ENCODE data around the gene CCL22.
A peak's percentile ranks its signal among the peaks of the same experiment; 100 is the strongest.

The CCL22 gene

DNA sequence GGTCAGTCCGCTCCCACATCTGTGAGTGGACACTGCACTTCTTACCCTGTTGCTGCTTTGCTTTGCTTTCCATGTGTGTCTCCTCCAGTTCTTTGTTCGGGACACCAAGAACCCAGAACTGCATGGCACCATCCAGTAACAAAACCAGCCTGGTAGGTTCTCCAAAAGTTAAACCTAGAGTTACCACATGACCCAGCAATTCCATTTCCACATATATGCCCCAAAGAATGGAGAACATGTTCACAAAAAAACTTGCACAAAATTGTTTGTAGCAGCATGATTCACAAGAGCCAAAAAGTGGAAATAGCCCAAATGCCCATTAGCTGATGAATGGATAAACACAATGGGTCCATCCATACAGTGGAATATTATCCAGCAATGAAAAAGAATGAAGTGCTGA lies 10.3 kb upstream of the CCL22 start:
- H3K36me3 Mint-ChIP-seq (ENCODE audit: low read depth) = no peaks in the 10 kb centered on the region
- DNase-seq = no peak
- no peaks in the 10 kb centered on the region for H3K4me1 Mint-ChIP-seq
- peaks cover 6% of the 10 kb centered on the region for H3K9me3 Mint-ChIP-seq
- no peak overlapping the region for H3K4me3 Mint-ChIP-seq
- H3K27me3 Mint-ChIP-seq (ENCODE audit: low read depth, poor library complexity) = peaks cover 66% of the 10 kb centered on the region
- no peak overlapping the region for H3K27ac Mint-ChIP-seq
- TF ChIP-seq, protein P1, sequence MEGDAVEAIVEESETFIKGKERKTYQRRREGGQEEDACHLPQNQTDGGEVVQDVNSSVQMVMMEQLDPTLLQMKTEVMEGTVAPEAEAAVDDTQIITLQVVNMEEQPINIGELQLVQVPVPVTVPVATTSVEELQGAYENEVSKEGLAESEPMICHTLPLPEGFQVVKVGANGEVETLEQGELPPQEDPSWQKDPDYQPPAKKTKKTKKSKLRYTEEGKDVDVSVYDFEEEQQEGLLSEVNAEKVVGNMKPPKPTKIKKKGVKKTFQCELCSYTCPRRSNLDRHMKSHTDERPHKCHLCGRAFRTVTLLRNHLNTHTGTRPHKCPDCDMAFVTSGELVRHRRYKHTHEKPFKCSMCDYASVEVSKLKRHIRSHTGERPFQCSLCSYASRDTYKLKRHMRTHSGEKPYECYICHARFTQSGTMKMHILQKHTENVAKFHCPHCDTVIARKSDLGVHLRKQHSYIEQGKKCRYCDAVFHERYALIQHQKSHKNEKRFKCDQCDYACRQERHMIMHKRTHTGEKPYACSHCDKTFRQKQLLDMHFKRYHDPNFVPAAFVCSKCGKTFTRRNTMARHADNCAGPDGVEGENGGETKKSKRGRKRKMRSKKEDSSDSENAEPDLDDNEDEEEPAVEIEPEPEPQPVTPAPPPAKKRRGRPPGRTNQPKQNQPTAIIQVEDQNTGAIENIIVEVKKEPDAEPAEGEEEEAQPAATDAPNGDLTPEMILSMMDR (IDR thresholded peaks at IDR 0.05) = no peak

DNA sequence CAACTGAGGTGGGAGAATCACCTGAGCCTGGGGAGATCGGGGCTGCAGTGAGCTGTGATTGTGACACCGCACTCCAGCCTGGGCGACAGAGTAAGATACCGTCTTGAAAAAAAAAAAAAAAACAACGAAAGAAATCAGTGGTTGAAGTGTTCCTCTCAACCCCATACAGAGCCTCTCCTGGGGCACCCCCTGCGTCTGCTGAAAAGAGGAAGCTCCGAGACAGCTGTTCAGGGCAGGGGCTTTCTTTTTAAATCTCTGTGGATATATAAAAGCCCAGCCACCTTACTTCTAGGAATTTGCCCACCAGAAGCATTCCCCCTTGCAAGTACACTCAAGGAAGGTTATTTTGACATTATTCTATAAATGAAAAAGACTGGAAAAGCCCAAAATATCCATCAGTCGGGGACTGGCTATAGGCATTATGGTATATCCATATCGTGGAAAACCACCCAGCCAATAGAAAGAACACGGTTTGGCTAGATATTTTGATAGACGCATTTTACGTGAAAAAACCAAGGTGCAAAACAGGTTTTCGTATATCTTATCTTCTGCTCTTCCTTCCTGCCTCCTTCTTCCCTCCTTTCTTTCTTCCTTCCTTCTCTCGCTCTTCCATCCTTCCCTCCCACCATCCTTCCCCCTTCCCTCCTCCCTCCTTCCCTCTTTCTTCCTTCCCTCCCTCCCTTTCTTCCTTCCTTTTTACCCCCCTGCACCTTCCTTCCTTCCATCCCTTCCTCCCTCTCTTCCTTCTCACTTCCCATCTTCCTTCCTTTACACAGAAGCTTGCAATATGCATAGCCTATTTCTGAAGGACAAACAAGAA lies 9.2 kb upstream of the CCL22 start:
- Mint-ChIP-seq H3K27me3 (ENCODE audit: low read depth, poor library complexity) (peaks cover 62% of the 10 kb centered on the region), H3K9me3 (peaks cover 6% of the 10 kb centered on the region), H3K4me1 (no peaks in the 10 kb centered on the region), H3K36me3 (ENCODE audit: low read depth) (no peaks in the 10 kb centered on the region), H3K27ac (no peak overlapping the region), H3K4me3 (no peak overlapping the region)
- DNase-seq = no peak
- TF ChIP-seq, protein P1 (IDR thresholded peaks at IDR 0.05) = no peak

DNA sequence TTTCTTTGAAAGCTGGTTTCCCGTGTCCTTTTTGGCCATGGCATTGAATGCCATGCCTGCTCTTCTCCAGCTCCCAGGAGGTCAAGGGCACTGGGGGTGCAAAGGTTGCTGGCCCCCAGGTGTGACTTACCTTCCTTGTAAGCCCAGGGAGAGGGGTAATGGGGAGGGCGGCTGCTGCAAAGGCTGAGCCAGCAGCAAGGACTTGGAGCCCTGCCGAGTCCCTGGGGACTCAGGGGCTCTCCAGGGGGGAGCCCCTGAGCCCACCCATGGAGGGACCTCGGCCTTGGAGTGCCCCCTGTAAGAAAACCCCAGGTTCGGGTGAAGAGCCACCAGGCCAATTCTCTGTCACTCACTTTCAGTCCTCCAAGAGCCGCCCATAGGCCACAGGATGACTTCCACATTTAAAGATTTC lies 5.9 kb upstream of the CCL22 start:
- Mint-ChIP-seq H3K9me3 (no peaks in the 10 kb centered on the region), H3K36me3 (ENCODE audit: low read depth) (no peaks in the 10 kb centered on the region), H3K4me3 (no peak overlapping the region), H3K27ac (no peak overlapping the region), H3K4me1 (no peaks in the 10 kb centered on the region), H3K27me3 (ENCODE audit: low read depth, poor library complexity) (peaks cover 44% of the 10 kb centered on the region)
- TF ChIP-seq, protein P1 (IDR thresholded peaks at IDR 0.05) = no peak
- DNase-seq = no peak

DNA sequence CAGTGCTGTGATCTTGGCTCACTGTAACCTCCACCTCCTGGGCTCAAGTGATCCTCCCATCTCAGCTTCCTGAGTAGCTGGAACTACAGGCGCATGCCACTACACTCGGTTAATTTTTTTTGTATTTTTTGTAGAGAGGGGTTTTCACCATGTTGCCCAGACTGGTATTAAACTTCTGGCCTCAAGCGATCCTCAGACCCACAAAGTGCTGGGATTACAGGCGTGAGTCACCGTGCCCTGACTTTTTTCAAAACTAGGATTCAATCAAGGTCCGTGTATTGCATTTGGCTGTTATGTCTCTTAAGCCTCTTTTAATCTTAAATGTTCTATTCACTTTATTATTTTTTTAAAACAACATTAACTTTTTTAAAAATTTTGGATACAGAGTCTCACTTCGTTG lies 4.3 kb upstream of the CCL22 start:
- Mint-ChIP-seq H3K9me3 (no peaks in the 10 kb centered on the region), H3K36me3 (ENCODE audit: low read depth) (no peaks in the 10 kb centered on the region), H3K4me3 (no peak overlapping the region), H3K4me1 (no peaks in the 10 kb centered on the region), H3K27me3 (ENCODE audit: low read depth, poor library complexity) (peaks cover 27% of the 10 kb centered on the region), H3K27ac (no peak overlapping the region)
- no peak for DNase-seq
- TF ChIP-seq, protein P1 (IDR thresholded peaks at IDR 0.05) = no peak

DNA sequence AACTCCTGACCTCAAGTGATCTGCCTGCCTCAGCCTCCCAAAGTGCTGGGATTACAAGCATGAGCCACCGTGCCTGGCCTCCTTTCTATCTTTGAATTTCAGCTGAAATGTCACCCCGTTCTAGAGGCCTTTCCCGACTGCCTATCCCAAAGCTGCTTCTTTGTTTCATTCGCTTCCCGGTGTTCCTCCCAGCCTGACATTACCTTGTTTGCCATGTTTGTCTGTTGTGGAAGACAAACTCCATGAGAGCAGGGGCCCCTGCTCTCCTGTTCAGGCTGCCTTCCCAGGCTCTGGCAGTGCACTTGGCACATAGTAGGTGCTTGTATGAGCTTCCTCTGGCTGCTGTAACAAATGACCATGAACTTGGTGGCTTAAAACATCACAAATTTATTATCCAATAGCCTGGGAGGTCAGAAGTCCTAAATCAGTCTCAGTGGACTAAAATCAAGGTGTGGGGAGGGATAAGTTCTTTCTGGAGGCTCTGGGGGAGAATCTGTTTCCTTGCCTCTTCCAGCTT lies 2.6 kb upstream of the CCL22 start:
- H3K27ac Mint-ChIP-seq = peak overlapping the region; percentile 31
- no peaks in the 10 kb centered on the region for H3K36me3 Mint-ChIP-seq (ENCODE audit: low read depth)
- no peaks in the 10 kb centered on the region for H3K9me3 Mint-ChIP-seq
- H3K27me3 Mint-ChIP-seq (ENCODE audit: low read depth, poor library complexity) = peaks cover 16% of the 10 kb centered on the region
- no peak overlapping the region for H3K4me3 Mint-ChIP-seq
- TF ChIP-seq, protein P1 (IDR thresholded peaks at IDR 0.05) = no peak
- DNase-seq = no peak
- H3K4me1 Mint-ChIP-seq = no peaks in the 10 kb centered on the region

DNA sequence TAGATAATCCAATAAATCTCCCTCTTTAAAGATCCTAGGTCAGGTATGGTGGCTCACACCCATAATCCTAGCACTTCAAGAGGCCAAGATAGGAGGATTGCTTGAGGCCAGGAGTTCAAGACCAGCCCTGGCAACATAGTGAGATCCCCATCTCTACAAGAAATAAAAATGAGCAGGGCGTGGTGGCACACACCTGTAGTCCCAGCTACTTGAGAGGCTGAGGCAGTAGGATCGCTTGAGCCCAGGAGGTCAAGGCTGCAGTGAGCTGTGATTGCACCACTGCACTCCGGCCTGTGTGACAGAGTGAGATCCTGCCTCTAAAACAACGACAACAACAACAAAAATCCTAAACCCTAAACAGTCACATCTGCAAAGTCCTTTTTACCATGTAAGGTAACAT lies 2.0 kb upstream of the CCL22 start:
- Mint-ChIP-seq H3K4me1 (no peaks in the 10 kb centered on the region), H3K4me3 (no peak overlapping the region), H3K36me3 (ENCODE audit: low read depth) (no peaks in the 10 kb centered on the region), H3K27me3 (ENCODE audit: low read depth, poor library complexity) (peaks cover 17% of the 10 kb centered on the region), H3K27ac (peak overlapping the region; percentile 31), H3K9me3 (no peaks in the 10 kb centered on the region)
- TF ChIP-seq, protein P1 (IDR thresholded peaks at IDR 0.05) = no peak
- no peak for DNase-seq
